GM12875 (cell line): ENCODE results near the gene CACUL1.
A peak's percentile ranks its signal among the peaks of the same experiment; 100 is the strongest.

ENCODE experiments used
- H3K4me3 ChIP-seq: one replicate; pipeline ENCODE4 v1.5.1; 2011; ENCODE audit warnings: low read depth, low read length, control low read depth
- TF ChIP-seq, protein P1 (sequence below): IDR thresholded peaks from 2 replicates; pipeline ENCODE4 v1.5.1; 2011; ENCODE audit warnings: low read depth, mild to moderate bottlenecking, control low read depth, inconsistent platforms, low read length, moderate library complexity, borderline replicate concordance; ENCODE audit not compliant: insufficient read depth

CACUL1 gene

DNA sequence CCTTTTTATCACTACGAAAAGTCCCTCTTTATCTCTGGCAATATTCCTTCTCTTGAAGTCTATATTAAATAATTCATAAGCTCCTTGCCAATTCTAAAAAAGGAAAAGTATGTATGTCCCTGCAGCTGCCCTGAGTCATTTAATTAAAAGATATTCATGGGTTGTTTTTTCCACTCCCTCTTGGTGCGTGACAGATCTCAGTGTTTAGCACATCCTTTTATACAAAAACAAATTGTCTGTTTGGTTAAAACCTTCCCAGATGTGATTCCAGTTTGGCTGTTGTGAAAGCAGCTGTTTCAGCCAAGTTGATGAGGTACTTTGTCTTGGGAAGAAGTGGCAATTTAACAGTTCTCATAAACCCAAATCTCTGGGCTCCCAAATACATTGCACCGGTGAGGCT lies 125.6 kb downstream of the CACUL1 start:
- no peak overlapping the region for H3K4me3 ChIP-seq
- TF ChIP-seq, protein P1, sequence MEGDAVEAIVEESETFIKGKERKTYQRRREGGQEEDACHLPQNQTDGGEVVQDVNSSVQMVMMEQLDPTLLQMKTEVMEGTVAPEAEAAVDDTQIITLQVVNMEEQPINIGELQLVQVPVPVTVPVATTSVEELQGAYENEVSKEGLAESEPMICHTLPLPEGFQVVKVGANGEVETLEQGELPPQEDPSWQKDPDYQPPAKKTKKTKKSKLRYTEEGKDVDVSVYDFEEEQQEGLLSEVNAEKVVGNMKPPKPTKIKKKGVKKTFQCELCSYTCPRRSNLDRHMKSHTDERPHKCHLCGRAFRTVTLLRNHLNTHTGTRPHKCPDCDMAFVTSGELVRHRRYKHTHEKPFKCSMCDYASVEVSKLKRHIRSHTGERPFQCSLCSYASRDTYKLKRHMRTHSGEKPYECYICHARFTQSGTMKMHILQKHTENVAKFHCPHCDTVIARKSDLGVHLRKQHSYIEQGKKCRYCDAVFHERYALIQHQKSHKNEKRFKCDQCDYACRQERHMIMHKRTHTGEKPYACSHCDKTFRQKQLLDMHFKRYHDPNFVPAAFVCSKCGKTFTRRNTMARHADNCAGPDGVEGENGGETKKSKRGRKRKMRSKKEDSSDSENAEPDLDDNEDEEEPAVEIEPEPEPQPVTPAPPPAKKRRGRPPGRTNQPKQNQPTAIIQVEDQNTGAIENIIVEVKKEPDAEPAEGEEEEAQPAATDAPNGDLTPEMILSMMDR, result no peak

DNA sequence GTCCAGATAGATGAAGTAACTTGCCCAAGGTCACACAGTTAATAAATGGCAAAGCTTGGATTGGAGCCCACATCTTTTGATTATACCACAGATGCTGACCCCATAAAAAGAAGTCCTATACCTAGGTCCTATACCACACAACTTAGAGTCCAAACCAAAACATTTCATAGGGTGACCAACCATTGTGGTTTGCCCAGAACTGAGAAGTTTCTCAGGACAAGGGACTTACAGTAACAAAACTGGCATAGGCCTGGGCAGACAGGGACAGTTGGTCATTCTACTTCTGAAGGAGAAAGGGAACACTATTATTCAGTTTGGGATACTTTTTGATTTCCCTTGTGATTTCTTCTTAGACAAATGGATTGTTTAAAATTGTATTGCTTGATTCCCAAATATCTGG lies 126.4 kb downstream of the CACUL1 start:
- TF ChIP-seq, protein P1, result no peak
- no peak overlapping the region for H3K4me3 ChIP-seq

DNA sequence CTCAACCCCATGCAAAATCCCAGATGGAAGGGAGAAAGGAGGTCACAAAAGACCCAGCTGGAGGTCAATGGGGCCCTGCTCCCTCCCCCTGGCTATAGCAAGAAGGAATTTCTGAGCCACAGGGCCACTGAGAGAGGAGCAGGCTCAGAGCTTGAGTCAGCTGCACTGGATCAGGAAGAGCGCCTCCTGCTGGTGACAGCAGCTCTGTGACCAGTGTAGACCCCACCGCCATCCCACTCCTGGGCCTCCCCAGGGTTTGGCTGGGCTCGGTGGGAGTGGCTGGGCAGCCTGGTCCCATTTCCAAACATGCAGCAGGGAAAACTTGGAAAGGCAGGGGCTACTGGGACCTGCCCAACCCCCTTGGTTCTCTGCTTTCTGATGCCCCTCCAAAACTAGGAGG lies 127.8 kb downstream of the CACUL1 start:
- TF ChIP-seq, protein P1, result peak; percentile 73
- H3K4me3 ChIP-seq, result no peak overlapping the region
